Right lobe of liver (tissue), 4 donors: ENCODE data around the gene BMF.

ENCODE experiments used
- POLR2A ChIP-seq: fragments of 450-650 bp; IDR thresholded peaks from one replicate; pipeline ENCODE4 v1.6.1; 2017; ENCODE audit warnings: antibody characterized with exemption, mild to moderate bottlenecking
- TF ChIP-seq, protein P1 (sequence below), 4 donors: fragments of 200-600 bp in 3 of 4; fragments of 450-650 bp in 1 of 4; IDR thresholded peaks; one replicate each; pipeline versions ENCODE4 v1.5.1 to v1.8.0; 2016 to 2022; ENCODE audit warnings: antibody characterized with exemption in 4 of 4, mild to moderate bottlenecking in 2 of 4
- donor health status: DM: no; HTN: no; CAD: no.
- donor health status: DM: no; HTN: no; CAD: no.
- donor health status: DM: no; HTN: yes; CAD: no.

- TF ChIP-seq, protein P1, sequence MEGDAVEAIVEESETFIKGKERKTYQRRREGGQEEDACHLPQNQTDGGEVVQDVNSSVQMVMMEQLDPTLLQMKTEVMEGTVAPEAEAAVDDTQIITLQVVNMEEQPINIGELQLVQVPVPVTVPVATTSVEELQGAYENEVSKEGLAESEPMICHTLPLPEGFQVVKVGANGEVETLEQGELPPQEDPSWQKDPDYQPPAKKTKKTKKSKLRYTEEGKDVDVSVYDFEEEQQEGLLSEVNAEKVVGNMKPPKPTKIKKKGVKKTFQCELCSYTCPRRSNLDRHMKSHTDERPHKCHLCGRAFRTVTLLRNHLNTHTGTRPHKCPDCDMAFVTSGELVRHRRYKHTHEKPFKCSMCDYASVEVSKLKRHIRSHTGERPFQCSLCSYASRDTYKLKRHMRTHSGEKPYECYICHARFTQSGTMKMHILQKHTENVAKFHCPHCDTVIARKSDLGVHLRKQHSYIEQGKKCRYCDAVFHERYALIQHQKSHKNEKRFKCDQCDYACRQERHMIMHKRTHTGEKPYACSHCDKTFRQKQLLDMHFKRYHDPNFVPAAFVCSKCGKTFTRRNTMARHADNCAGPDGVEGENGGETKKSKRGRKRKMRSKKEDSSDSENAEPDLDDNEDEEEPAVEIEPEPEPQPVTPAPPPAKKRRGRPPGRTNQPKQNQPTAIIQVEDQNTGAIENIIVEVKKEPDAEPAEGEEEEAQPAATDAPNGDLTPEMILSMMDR (IDR thresholded peaks at IDR 0.05), result no peak
- TF ChIP-seq POLR2A, result no peak
Measured at GRCh38 chr15:40084650-40085049, 24.0 kb downstream of the BMF start.
